CD8-positive, alpha-beta memory T cell (primary cell): ENCODE results near the gene CAPN8. TPM values are rescaled to one million over a fixed set of nuclear protein-coding genes. Genes with fewer than 3 reads are reported as not detected.

Experiments
- CTCF ChIA-PET: fragments of 350-600 bp; sonication (Branson Sonifier 250); formaldehyde crosslinking; loops from one replicate; lab custom pipeline; 2021; ENCODE audit warnings: antibody characterized with exemption; lab: Charles Lee
- POLR2A ChIA-PET: fragments of 350-600 bp; sonication (Branson Sonifier 250); formaldehyde crosslinking; loops from one replicate; lab custom pipeline; 2021; ENCODE audit warnings: antibody characterized with exemption; lab: Charles Lee
- DNase-seq, 5 donors: peaks; one replicate each; pipeline versions ENCODE4 v3.0.0 to v3.0.0-alpha.2; 2020 to 2022; ENCODE audit warnings: mixed read lengths in 1 of 5
- H3K27ac ChIP-seq: one replicate; pipeline ENCODE4 v1.7.0; 2013; ENCODE audit warnings: low read depth, mild to moderate bottlenecking, low read length, moderate library complexity
- H3K27me3 ChIP-seq: 2 replicates; pipeline ENCODE4 v1.7.0; 2013; ENCODE audit warnings: low read length, mild to moderate bottlenecking; ENCODE audit not compliant: insufficient read depth, poor library complexity, severe bottlenecking
- H3K36me3 ChIP-seq: 2 replicates; pipeline ENCODE4 v1.7.0; 2013; ENCODE audit warnings: mild to moderate bottlenecking, low read length, moderate library complexity; ENCODE audit not compliant: insufficient read depth
- H3K4me1 ChIP-seq: 2 replicates; pipeline ENCODE4 v1.7.0; 2013; ENCODE audit warnings: mild to moderate bottlenecking, low read length, moderate library complexity; ENCODE audit not compliant: insufficient read depth
- H3K4me3 ChIP-seq: 2 replicates; pipeline ENCODE4 v1.7.0; 2013; ENCODE audit warnings: mild to moderate bottlenecking, low read length
- H3K9me3 ChIP-seq: 2 replicates; pipeline ENCODE4 v1.7.0; 2013; ENCODE audit warnings: mild to moderate bottlenecking, low read length
- H3K27ac Mint-ChIP-seq, 8 donors: one replicate each; pipeline ENCODE4 v1.8.0; 2020 to 2021; ENCODE audit warnings: mixed read lengths in 8 of 8, mild to moderate bottlenecking in 6 of 8, inconsistent platforms in 3 of 8, moderate library complexity in 3 of 8
- H3K27me3 Mint-ChIP-seq, 2 donors: one replicate each; pipeline ENCODE4 v1.8.0; 2020 to 2021; ENCODE audit warnings: mixed read lengths in 2 of 2, mild to moderate bottlenecking in 1 of 2, moderate library complexity in 1 of 2
- H3K36me3 Mint-ChIP-seq, 3 donors: one replicate each; pipeline ENCODE4 v1.8.0; 2020 to 2021; ENCODE audit warnings: mixed read lengths in 3 of 3, inconsistent platforms in 1 of 3, mild to moderate bottlenecking in 1 of 3
- H3K4me1 Mint-ChIP-seq, 3 donors: one replicate each; pipeline ENCODE4 v1.8.0; 2020 to 2021; ENCODE audit warnings: mixed read lengths in 3 of 3, inconsistent platforms in 1 of 3, mild to moderate bottlenecking in 1 of 3
- H3K4me3 Mint-ChIP-seq, 7 donors: one replicate each; pipeline ENCODE4 v1.8.0; 2020 to 2021; ENCODE audit warnings: mixed read lengths in 7 of 7, mild to moderate bottlenecking in 6 of 7, moderate library complexity in 4 of 7, inconsistent platforms in 2 of 7
- H3K9me3 Mint-ChIP-seq, 5 donors: one replicate each; pipeline ENCODE4 v1.8.0; 2020 to 2022; ENCODE audit warnings: mixed read lengths in 5 of 5, mild to moderate bottlenecking in 3 of 5, moderate library complexity in 2 of 5, inconsistent platforms in 1 of 5
- polyA plus RNA-seq: library from polyadenylated mRNA; unstranded; fragments of 300-500 nt; fragmentation: Illumina TruSeq; gene quantifications from one replicate; pipeline ENCODE4 v1.2.3, GENCODE V29; 2021
- total RNA-seq, 2 experiments: library from RNA; stranded (reverse); gene quantifications; one replicate each; pipeline ENCODE4 v1.2.3, GENCODE V29; 2021

The CAPN8 gene
- total and polyA plus RNA-seq, 3 experiments from 2014 or later = not detected

- Mint-ChIP-seq H3K4me1 (peaks cover 0 to 45% (median 28%) of the 10 kb centered on the region in 3 donors), H3K9me3 (peaks cover 0 to 6% (median 0%) of the 10 kb centered on the region in 5 donors), H3K4me3 (no peak overlapping the region), H3K27me3 (peaks cover 8 to 17% of the 10 kb centered on the region in 2 donors), H3K36me3 (no peaks in the 10 kb centered on the region), H3K27ac (no peak overlapping the region)
- no peak for DNase-seq
- Histone ChIP-seq H3K27me3 (no peaks in the 10 kb centered on the region), H3K27ac (no peak overlapping the region), H3K4me1 (peaks cover 33% of the 10 kb centered on the region), H3K9me3 (no peaks in the 10 kb centered on the region), H3K4me3 (no peak overlapping the region), H3K36me3 (no peaks in the 10 kb centered on the region)
- CTCF ChIA-PET = no interaction called here
- POLR2A ChIA-PET = no interaction called here
Measured at GRCh38 chr1:223513309-223513708, 152.2 kb downstream of the CAPN8 start.

- CTCF ChIA-PET = no interaction called here
- Histone ChIP-seq H3K9me3 (no peaks in the 10 kb centered on the region), H3K27ac (no peak overlapping the region), H3K36me3 (no peaks in the 10 kb centered on the region), H3K27me3 (no peaks in the 10 kb centered on the region), H3K4me1 (peaks cover 33% of the 10 kb centered on the region), H3K4me3 (no peak overlapping the region)
- no peak overlapping the region for H3K4me3 Mint-ChIP-seq
- H3K4me1 Mint-ChIP-seq = peaks cover 0 to 38% (median 28%) of the 10 kb centered on the region in 3 donors
- DNase-seq = no peak
- no peak overlapping the region for H3K27ac Mint-ChIP-seq
- POLR2A ChIA-PET = no interaction called here
- H3K9me3 Mint-ChIP-seq = peaks cover 0 to 7% (median 0%) of the 10 kb centered on the region in 5 donors
- H3K27me3 Mint-ChIP-seq = peaks cover 6 to 17% of the 10 kb centered on the region in 2 donors
- no peaks in the 10 kb centered on the region for H3K36me3 Mint-ChIP-seq
Measured at GRCh38 chr1:223512057-223512456, 153.4 kb downstream of the CAPN8 start.

GRCh38 chr1:223508796-223509195, 156.7 kb downstream of the CAPN8 start:
- H3K4me3 Mint-ChIP-seq = no peak overlapping the region
- no peaks in the 10 kb centered on the region for H3K36me3 ChIP-seq
- H3K27ac Mint-ChIP-seq = peak overlapping the region in 1 of 8 donors; percentile 70
- H3K27ac ChIP-seq = no peak overlapping the region
- H3K9me3 ChIP-seq = no peaks in the 10 kb centered on the region
- H3K4me1 ChIP-seq = peaks cover under 1% of the 10 kb centered on the region
- no peaks in the 10 kb centered on the region for H3K27me3 ChIP-seq
- peaks cover 0 to 5% (median 1%) of the 10 kb centered on the region in 3 donors for H3K4me1 Mint-ChIP-seq
- no peaks in the 10 kb centered on the region for H3K36me3 Mint-ChIP-seq
- H3K4me3 ChIP-seq = no peak overlapping the region
- CTCF ChIA-PET = no interaction called here
- H3K9me3 Mint-ChIP-seq = peaks cover 0 to 7% (median 0%) of the 10 kb centered on the region in 5 donors
- POLR2A ChIA-PET = no interaction called here
- H3K27me3 Mint-ChIP-seq = peaks cover 3 to 6% of the 10 kb centered on the region in 2 donors
- DNase-seq = no peak

GRCh38 chr1:223504741-223505140, 160.8 kb downstream of the CAPN8 start:
- ChIA-PET CTCF (no interaction called here), POLR2A (no interaction called here)
- H3K9me3 Mint-ChIP-seq = peaks cover 0 to 2% (median 0%) of the 10 kb centered on the region in 5 donors
- peaks cover 0 to 4% (median 0%) of the 10 kb centered on the region in 3 donors for H3K4me1 Mint-ChIP-seq
- H3K36me3 Mint-ChIP-seq = no peaks in the 10 kb centered on the region
- H3K4me1 ChIP-seq = no peaks in the 10 kb centered on the region
- no peak for DNase-seq
- H3K36me3 ChIP-seq = no peaks in the 10 kb centered on the region
- H3K4me3 Mint-ChIP-seq = no peak overlapping the region
- H3K27me3 Mint-ChIP-seq = peaks cover 0 to 4% of the 10 kb centered on the region in 2 donors
- no peaks in the 10 kb centered on the region for H3K9me3 ChIP-seq
- no peak overlapping the region for H3K27ac ChIP-seq
- peak overlapping the region in 1 of 8 donors; percentile 33 for H3K27ac Mint-ChIP-seq
- H3K4me3 ChIP-seq = no peak overlapping the region
- H3K27me3 ChIP-seq = no peaks in the 10 kb centered on the region

GRCh38 chr1:223503348-223503747, 162.2 kb downstream of the CAPN8 start:
- Mint-ChIP-seq H3K27ac (no peak overlapping the region), H3K4me1 (peaks cover 0 to 4% (median 0%) of the 10 kb centered on the region in 3 donors), H3K4me3 (no peak overlapping the region), H3K36me3 (no peaks in the 10 kb centered on the region), H3K9me3 (peaks cover 0 to 1% (median 0%) of the 10 kb centered on the region in 5 donors), H3K27me3 (peaks cover 2 to 7% of the 10 kb centered on the region in 2 donors)
- ChIA-PET POLR2A (no interaction called here), CTCF (no interaction called here)
- Histone ChIP-seq H3K27me3 (no peaks in the 10 kb centered on the region), H3K36me3 (no peaks in the 10 kb centered on the region), H3K4me3 (no peak overlapping the region), H3K27ac (no peak overlapping the region), H3K4me1 (no peaks in the 10 kb centered on the region), H3K9me3 (no peaks in the 10 kb centered on the region)
- DNase-seq = no peak

GRCh38 chr1:223500560-223501425, 164.7 kb downstream of the CAPN8 start:
- Mint-ChIP-seq H3K4me3 (no peak overlapping the region), H3K4me1 (peaks cover 0 to 4% (median 0%) of the 10 kb centered on the region in 3 donors), H3K27ac (no peak overlapping the region), H3K36me3 (no peaks in the 10 kb centered on the region), H3K27me3 (peaks cover 2 to 7% of the 10 kb centered on the region in 2 donors), H3K9me3 (no peaks in the 10 kb centered on the region)
- Histone ChIP-seq H3K9me3 (no peaks in the 10 kb centered on the region), H3K27ac (no peak overlapping the region), H3K4me1 (no peaks in the 10 kb centered on the region), H3K4me3 (no peak overlapping the region), H3K27me3 (no peaks in the 10 kb centered on the region), H3K36me3 (no peaks in the 10 kb centered on the region)
- ChIA-PET POLR2A (no interaction called here), CTCF (no interaction called here)
- DNase-seq = no peak

GRCh38 chr1:223496883-223497282, 168.6 kb downstream of the CAPN8 start:
- ChIA-PET CTCF (no interaction called here), POLR2A (no interaction called here)
- no peaks in the 10 kb centered on the region for H3K27me3 ChIP-seq

GRCh38 chr1:223494926-223495645, 170.4 kb downstream of the CAPN8 start:
- H3K27ac Mint-ChIP-seq = peak overlapping the region in 1 of 8 donors; percentile 29
- Histone ChIP-seq H3K4me3 (no peak overlapping the region), H3K27me3 (no peaks in the 10 kb centered on the region), H3K9me3 (no peaks in the 10 kb centered on the region), H3K36me3 (no peaks in the 10 kb centered on the region), H3K27ac (no peak overlapping the region), H3K4me1 (no peaks in the 10 kb centered on the region)
- H3K4me3 Mint-ChIP-seq = no peak overlapping the region
- H3K4me1 Mint-ChIP-seq = no peaks in the 10 kb centered on the region
- ChIA-PET POLR2A (no interaction called here), CTCF (no interaction called here)
- H3K27me3 Mint-ChIP-seq = peaks cover 7 to 17% of the 10 kb centered on the region in 2 donors
- H3K9me3 Mint-ChIP-seq = no peaks in the 10 kb centered on the region
- no peaks in the 10 kb centered on the region for H3K36me3 Mint-ChIP-seq
- no peak for DNase-seq

More at GRCh38 chr1:223496883-223497282, 168.6 kb downstream of the CAPN8 start:
- Histone ChIP-seq H3K4me1 (no peaks in the 10 kb centered on the region), H3K4me3 (no peak overlapping the region), H3K27ac (no peak overlapping the region), H3K9me3 (no peaks in the 10 kb centered on the region), H3K36me3 (no peaks in the 10 kb centered on the region)
- H3K27me3 Mint-ChIP-seq = peaks cover 5 to 14% of the 10 kb centered on the region in 2 donors
- peaks cover 0 to 2% (median 0%) of the 10 kb centered on the region in 3 donors for H3K4me1 Mint-ChIP-seq
- no peaks in the 10 kb centered on the region for H3K36me3 Mint-ChIP-seq
- no peak overlapping the region for H3K4me3 Mint-ChIP-seq
- no peak for DNase-seq
- no peaks in the 10 kb centered on the region for H3K9me3 Mint-ChIP-seq
- H3K27ac Mint-ChIP-seq = no peak overlapping the region
